OCI-LY7 (cell line): ENCODE data around the gene BCAP29. TPM values are rescaled to one million over a fixed set of nuclear protein-coding genes. Genes with fewer than 3 reads are reported as not detected.
A peak's percentile ranks its signal among the peaks of the same experiment; 100 is the strongest.

Experiments
- BruUV-seq: library from RNA; stranded (reverse); fragments of 400-500 nt; replicated peaks from 2 replicates; lab custom pipeline; 2021; lab: Mats Ljungman, UMichigan
- CTCF ChIA-PET: fragments of 300-600 bp; sonication (Branson Sonifier 250); formaldehyde crosslinking; loops from one replicate; lab custom pipeline; 2022; ENCODE audit warnings: antibody characterized with exemption; ENCODE audit not compliant: unreplicated experiment; lab: Charles Lee
- POLR2A ChIA-PET: fragments of 300-600 bp; sonication (Branson Sonifier 250); formaldehyde crosslinking; loops from one replicate; lab custom pipeline; 2022; ENCODE audit warnings: antibody characterized with exemption; lab: Charles Lee
- DNase-seq: peaks from one replicate; pipeline ENCODE4 v3.0.0-alpha.2; 2015; ENCODE audit warnings: low spot score
- H2AFZ ChIP-seq: fragments of 200-600 bp; sonication (generic), shearing (Covaris generic); 2 replicates; pipeline ENCODE4 v1.6.1; 2014; ENCODE audit warnings: mild to moderate bottlenecking, antibody characterized with exemption, low read length, moderate library complexity
- H3K27ac ChIP-seq: fragments of 200-600 bp; sonication (generic); 2 replicates; pipeline ENCODE4 v1.5.1; 2014; ENCODE audit warnings: mixed run types, low read depth, mild to moderate bottlenecking, moderate library complexity, low read length, inconsistent platforms; ENCODE audit not compliant: poor library complexity, severe bottlenecking
- H3K36me3 ChIP-seq: fragments of 200-600 bp; sonication (generic); 2 replicates; pipeline ENCODE4 v1.6.1; 2014; ENCODE audit warnings: mild to moderate bottlenecking, antibody characterized with exemption, low read length, moderate library complexity, mixed read lengths; ENCODE audit not compliant: insufficient read depth
- H3K4me1 ChIP-seq: fragments of 200-600 bp; sonication (generic); 2 replicates; pipeline ENCODE4 v1.5.1; 2014; ENCODE audit warnings: mild to moderate bottlenecking, low read length; ENCODE audit not compliant: insufficient read depth, poor library complexity, severe bottlenecking
- H3K4me2 ChIP-seq: fragments of 200-600 bp; sonication (generic); 2 replicates; pipeline ENCODE4 v1.6.1; 2014; ENCODE audit warnings: mild to moderate bottlenecking, low read length
- H3K4me3 ChIP-seq: fragments of 200-600 bp; sonication (generic); 2 replicates; pipeline ENCODE4 v1.5.1; 2014; ENCODE audit warnings: mild to moderate bottlenecking, low read depth, low read length; ENCODE audit not compliant: poor library complexity, severe bottlenecking
- H3K79me2 ChIP-seq: fragments of 200-600 bp; sonication (generic); 2 replicates; pipeline ENCODE4 v1.6.1; 2016; ENCODE audit warnings: low read depth, mild to moderate bottlenecking, low read length, moderate library complexity, mixed read lengths; ENCODE audit not compliant: insufficient read depth
- H3K9me2 ChIP-seq: fragments of 200-600 bp; sonication (generic); 2 replicates; pipeline ENCODE4 v1.6.1; 2016; ENCODE audit warnings: mild to moderate bottlenecking, low read length, mixed read lengths; ENCODE audit not compliant: insufficient read depth
- H3K9me3 ChIP-seq: fragments of 200-600 bp; sonication (generic); 2 replicates; pipeline ENCODE4 v1.6.1; 2014; ENCODE audit warnings: mild to moderate bottlenecking, mixed run types, low read length, mixed read lengths
- H4K20me1 ChIP-seq: fragments of 200-600 bp; sonication (generic); 2 replicates; pipeline ENCODE4 v1.6.1; 2014; ENCODE audit warnings: mild to moderate bottlenecking, antibody characterized with exemption, low read length, moderate library complexity, mixed read lengths; ENCODE audit not compliant: insufficient read depth
- CTCF ChIP-seq: fragments of 200-600 bp; sonication (generic); conservative IDR thresholded peaks from 2 replicates; pipeline ENCODE4 v1.5.1; 2014; ENCODE audit warnings: mild to moderate bottlenecking, antibody characterized with exemption, low read length, moderate library complexity, mixed read lengths
- EZH2phosphoT487 ChIP-seq: fragments of 200-600 bp; sonication (generic); IDR thresholded peaks from 2 replicates; pipeline ENCODE4 v1.6.1; 2018; ENCODE audit warnings: low read depth, borderline replicate concordance, mild to moderate bottlenecking, mixed run types, antibody characterized with exemption, low read length, moderate library complexity, mixed read lengths
- intact Hi-C: fragments of 100-400 bp; cut with micrococcal nuclease; formaldehyde crosslinking; loops from one replicate; pipeline ENCODE4 v1.10.0; 2022; ENCODE audit not compliant: unreplicated experiment
- total RNA-seq, 2 experiments: library from RNA; depleted of rRNA in 1 of 2; stranded (reverse); fragments of >200 nt in 1 of 2; shearing (Covaris generic) in 1 of 2; gene quantifications; 2 replicates each; pipeline ENCODE4 v1.2.3, GENCODE V29; 2014 to 2022

Gene BCAP29
- total RNA-seq, 2 experiments from 2014 or later, result 18.7 to 26.3 TPM

- peak overlapping the region; percentile 86 for H3K4me2 ChIP-seq
- TF ChIP-seq CTCF, result 0 out of 2 replicates have a peak, but pooled peaks have one; percentile 15
- TF ChIP-seq EZH2phosphoT487, result no peak
- ChIA-PET POLR2A (interaction anchor here (0.7 to 1.3 kb wide), 2 partner anchors 10 to 18 kb away, joined by 3 read pairs; no protein-coding TSS in a partner anchor), CTCF (no interaction called here)
- H3K4me1 ChIP-seq, result peaks cover 51% of the 10 kb centered on the region
- H2AFZ ChIP-seq, result no peak overlapping the region
- H3K79me2 ChIP-seq, result peaks cover 59% of the 10 kb centered on the region
- H3K9me3 ChIP-seq, result no peaks in the 10 kb centered on the region
- BruUV-seq, result no TSS peak
- peaks cover 23% of the 10 kb centered on the region for H3K36me3 ChIP-seq
- no peaks in the 10 kb centered on the region for H3K9me2 ChIP-seq
- peaks cover 7% of the 10 kb centered on the region; the same call in 1 of the 2 replicates for H4K20me1 ChIP-seq
- peak; percentile 70 for DNase-seq
- intact Hi-C loops, result loop anchor here (5.0 kb wide), 1 partner anchor 694 kb away; the partner anchor contains the start of gene PIK3CG
- peak overlapping the region; percentile 63 for H3K27ac ChIP-seq
- H3K4me3 ChIP-seq, result peak overlapping the region; percentile 59
Observed at GRCh38 chr7:107560898-107561516, 19.0 kb upstream of the BCAP29 start.

GRCh38 chr7:107563081-107563774 lies 16.8 kb upstream of the BCAP29 start:
- no peaks in the 10 kb centered on the region for H3K9me3 ChIP-seq
- intact Hi-C loops, result loop anchor here (1.0 to 5.0 kb wide), 3 partner anchors 17 to 696 kb away; partner anchors contain the start of genes BCAP29, CBLL1 and PIK3CG
- BruUV-seq, result no TSS peak
- peak overlapping the region; percentile 86 for H3K4me2 ChIP-seq
- peaks cover 7% of the 10 kb centered on the region; the same call in 1 of the 2 replicates for H4K20me1 ChIP-seq
- POLR2A ChIA-PET, result interaction anchor here (0.6 to 3.4 kb wide), 18 partner anchors 12 to 602 kb away, joined by 3 to 25 read pairs (median 4); partner anchors contain the start of gene CBLL1
- peaks cover 59% of the 10 kb centered on the region for H3K79me2 ChIP-seq
- TF ChIP-seq EZH2phosphoT487, result no peak
- no peak for TF ChIP-seq CTCF
- peak overlapping the region; percentile 81; the same call in 1 of the 2 replicates for H2AFZ ChIP-seq
- peaks cover 51% of the 10 kb centered on the region for H3K4me1 ChIP-seq
- no peak overlapping the region for H3K27ac ChIP-seq
- CTCF ChIA-PET, result interaction anchor here (0.6 to 0.9 kb wide), 3 partner anchors 100 to 180 kb away, joined by 3 read pairs; no protein-coding TSS in a partner anchor
- peak overlapping the region; percentile 81 for H3K4me3 ChIP-seq
- DNase-seq, result peak; percentile 36
- peaks cover 18% of the 10 kb centered on the region for H3K36me3 ChIP-seq
- no peaks in the 10 kb centered on the region for H3K9me2 ChIP-seq
